ENCODE results near the gene ANO3.
"Not testable (repeated sequence)": the region's sequence is repeated elsewhere in the genome, so short reads cannot be mapped to it uniquely, and the experiment has no call there.

The ANO3 gene

DNA sequence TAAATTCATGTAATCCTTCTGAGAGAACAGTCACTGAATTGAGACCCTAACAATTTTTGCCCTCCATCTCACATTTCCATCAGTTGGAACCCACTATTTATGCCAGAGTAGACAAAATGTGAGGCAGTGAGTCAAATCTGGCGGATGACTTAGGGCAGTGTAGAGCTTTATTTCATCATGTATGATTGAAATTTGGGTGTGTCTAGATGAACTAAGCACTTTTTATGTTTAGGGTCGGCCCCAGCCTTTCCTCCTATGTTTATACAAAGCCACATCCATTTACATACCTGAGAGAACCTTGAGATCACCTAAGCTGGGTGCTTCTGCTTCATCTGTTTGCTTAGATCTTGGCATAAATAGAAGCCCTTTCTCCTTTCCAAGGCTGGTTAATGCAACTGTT lies 255.1 kb downstream of the ANO3 start:
- H3K4me3 ChIP-seq (ENCODE audit: low read depth, low read length): no peak overlapping the region
- TF ChIP-seq, protein P1, sequence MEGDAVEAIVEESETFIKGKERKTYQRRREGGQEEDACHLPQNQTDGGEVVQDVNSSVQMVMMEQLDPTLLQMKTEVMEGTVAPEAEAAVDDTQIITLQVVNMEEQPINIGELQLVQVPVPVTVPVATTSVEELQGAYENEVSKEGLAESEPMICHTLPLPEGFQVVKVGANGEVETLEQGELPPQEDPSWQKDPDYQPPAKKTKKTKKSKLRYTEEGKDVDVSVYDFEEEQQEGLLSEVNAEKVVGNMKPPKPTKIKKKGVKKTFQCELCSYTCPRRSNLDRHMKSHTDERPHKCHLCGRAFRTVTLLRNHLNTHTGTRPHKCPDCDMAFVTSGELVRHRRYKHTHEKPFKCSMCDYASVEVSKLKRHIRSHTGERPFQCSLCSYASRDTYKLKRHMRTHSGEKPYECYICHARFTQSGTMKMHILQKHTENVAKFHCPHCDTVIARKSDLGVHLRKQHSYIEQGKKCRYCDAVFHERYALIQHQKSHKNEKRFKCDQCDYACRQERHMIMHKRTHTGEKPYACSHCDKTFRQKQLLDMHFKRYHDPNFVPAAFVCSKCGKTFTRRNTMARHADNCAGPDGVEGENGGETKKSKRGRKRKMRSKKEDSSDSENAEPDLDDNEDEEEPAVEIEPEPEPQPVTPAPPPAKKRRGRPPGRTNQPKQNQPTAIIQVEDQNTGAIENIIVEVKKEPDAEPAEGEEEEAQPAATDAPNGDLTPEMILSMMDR (IDR thresholded peaks at IDR 0.05; ENCODE audit: control insufficient read depth, extremely low read depth, insufficient read depth): no peak
- DNase-seq (ENCODE audit: low read depth): no peak

DNA sequence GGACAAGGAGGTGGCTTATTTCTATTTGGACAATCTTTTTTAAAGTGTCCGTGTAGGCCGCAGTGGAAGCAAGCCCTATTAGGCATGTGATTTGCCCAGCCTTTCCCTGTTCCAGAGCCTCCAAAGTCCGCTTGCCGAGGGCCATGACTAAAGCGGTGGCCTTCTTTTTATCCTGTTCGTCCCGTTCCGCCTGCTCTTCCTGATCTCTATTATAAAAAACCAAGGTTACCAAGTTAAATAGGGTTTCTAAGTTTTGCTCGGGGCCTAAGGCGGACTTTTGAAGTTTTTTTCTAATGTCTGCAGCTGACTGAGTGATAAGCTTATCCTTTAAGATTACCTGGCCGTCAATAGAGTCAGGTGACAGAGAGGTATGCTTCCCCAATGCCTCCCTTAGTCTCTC lies 261.8 kb downstream of the ANO3 start:
- H3K4me3 ChIP-seq (ENCODE audit: low read depth, low read length): no peak overlapping the region
- TF ChIP-seq, protein P1 (IDR thresholded peaks at IDR 0.05; ENCODE audit: control insufficient read depth, extremely low read depth, insufficient read depth): no peak
- no peak for DNase-seq (ENCODE audit: low read depth)

DNA sequence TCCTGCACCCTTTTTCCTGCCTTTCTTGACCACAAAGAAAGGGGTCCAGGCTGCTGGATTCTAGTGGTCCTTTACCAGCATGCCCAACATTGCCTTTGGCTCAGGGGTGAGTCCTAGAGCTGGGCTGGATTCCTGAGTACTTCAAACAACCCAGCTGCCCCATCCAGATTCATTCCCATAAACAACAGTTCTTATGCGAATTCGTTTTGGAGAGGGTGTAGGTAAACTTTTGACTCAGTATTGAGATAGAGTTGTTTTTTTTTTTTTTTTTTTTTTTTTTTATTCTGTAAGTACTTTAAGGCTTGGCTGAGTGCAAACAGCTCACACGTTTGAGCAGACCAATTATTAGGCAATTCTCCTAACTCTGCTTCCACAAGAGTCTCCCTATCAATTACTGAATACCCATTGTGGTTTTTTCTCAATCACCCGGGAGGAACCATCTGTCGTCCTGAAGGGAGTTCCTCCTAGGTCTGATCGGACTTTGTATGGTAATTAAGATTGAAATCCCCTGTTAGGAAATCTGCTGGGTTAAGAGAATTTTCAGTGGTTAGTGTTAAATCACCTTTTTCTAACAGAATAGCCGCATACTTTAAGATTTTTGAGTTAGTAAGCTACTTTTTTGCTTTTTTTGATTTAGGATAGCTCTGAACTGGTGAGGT lies 263.4 kb downstream of the ANO3 start:
- not testable (repeated sequence) for H3K4me3 ChIP-seq (ENCODE audit: low read depth, low read length); DNase-seq (ENCODE audit: low read depth)

DNA sequence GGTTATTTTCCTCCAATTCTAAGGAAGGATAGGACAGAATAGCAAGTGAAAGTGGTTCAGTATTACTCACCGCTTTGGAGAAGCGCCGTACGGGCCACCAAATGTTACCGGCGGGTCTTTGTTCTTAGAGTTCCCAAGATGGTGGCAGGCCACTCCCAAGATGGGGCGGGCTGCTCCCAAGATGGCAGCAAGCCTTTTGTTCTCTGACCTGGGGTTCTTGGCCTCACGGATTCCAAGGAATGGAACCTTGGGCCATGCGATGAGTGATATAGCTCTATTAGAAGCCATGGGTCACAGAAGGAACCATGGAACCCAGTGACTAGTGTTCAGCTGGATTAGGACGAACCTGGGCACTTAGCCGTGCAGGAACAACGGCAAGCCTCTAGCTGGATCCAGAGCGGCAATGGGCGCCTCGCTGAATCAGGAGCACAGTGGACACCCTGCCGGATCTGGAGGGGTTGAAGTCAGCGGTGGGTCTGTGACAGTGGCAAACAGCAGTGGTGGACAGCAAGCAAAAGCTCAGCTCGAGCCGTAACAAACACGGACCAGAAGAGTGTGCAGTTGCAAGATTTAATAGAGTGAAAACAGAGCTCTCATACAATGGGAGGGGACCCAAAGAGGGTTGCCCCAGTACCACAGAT lies 265.2 kb downstream of the ANO3 start:
- not testable (repeated sequence) for H3K4me3 ChIP-seq (ENCODE audit: low read depth, low read length)

DNA sequence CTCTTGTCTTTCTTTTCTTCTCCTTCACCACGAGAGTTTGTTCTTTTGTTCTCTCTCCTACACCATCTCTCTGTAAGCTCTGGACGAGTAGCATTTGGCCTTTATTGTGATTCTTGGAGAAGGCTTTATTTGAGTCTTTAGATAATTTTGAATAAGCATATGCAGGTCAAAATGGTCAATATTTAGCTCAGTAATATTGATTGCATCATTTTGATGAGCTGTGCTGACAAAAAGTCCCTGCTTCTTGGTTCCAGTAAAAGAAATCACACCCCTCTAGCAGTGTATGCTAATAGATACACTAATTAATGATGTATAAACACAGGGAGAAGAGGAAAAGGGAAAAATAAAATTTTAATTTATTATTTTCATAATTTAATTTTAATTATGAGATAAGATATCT lies 266.0 kb downstream of the ANO3 start:
- no peak for DNase-seq (ENCODE audit: low read depth)
- no peak overlapping the region for H3K4me3 ChIP-seq (ENCODE audit: low read depth, low read length)
- TF ChIP-seq, protein P1 (IDR thresholded peaks at IDR 0.05; ENCODE audit: control insufficient read depth, extremely low read depth, insufficient read depth): no peak

More for the DNA sequence above, 265.2 kb downstream of the ANO3 start:
- not testable (repeated sequence) for DNase-seq (ENCODE audit: low read depth)

DNA sequence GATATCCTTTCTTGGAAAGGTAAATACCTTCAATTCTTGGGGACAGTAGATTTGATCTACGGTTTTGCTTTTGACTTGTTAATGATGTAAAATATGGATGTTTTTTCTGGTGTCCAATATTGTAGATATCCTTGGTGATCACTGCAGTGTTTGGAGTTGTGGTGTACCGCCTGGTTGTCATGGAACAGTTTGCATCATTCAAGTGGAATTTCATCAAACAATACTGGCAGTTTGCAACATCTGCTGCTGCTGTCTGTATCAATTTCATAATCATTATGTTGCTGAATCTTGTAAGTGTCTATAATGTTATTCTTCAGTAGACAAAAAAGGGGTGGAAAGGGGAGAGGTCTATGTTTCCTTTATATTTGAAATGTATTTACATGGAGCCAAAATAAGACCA lies 267.5 kb downstream of the ANO3 start:
- DNase-seq (ENCODE audit: low read depth): no peak
- TF ChIP-seq, protein P1 (IDR thresholded peaks at IDR 0.05; ENCODE audit: control insufficient read depth, extremely low read depth, insufficient read depth): no peak
- H3K4me3 ChIP-seq (ENCODE audit: low read depth, low read length): no peak overlapping the region

DNA sequence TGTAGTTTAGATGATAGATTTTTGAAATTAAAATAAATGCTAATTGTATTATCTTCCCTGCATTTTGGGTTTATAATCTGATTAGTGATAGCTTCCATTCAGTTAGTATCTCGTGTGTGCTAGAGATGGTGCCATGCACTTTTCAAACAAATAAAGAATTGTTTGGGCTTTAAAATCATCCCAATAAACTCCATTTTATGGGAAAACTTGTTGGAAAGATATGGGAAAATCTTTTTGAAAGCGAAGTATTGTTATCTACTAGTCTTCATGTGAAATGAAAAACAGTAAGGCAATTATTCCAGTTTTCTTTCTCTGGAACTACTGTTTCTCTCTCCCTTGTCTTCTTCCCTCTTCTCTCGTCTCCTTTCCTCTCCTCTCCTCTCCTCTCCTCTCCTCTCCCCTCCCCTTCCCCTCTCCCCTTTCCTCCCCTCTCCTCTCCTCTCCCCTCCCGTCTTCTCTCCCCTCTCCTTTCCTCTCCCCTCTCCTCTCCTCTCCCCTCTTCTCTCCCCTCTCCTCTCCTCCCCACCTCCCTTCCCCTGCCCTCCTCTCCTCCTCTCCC lies 268.0 kb downstream of the ANO3 start:
- H3K4me3 ChIP-seq (ENCODE audit: low read depth, low read length): no peak overlapping the region
- TF ChIP-seq, protein P1 (IDR thresholded peaks at IDR 0.05; ENCODE audit: control insufficient read depth, extremely low read depth, insufficient read depth): no peak
- no peak for DNase-seq (ENCODE audit: low read depth)
